GM12874 (cell line): ENCODE measurements around the gene LIPC.

ENCODE experiments used
- CTCF ChIP-seq: IDR thresholded peaks from 2 replicates; pipeline ENCODE4 v1.5.1; 2011; ENCODE audit warnings: low read depth, mild to moderate bottlenecking, control low read depth, low read length, moderate library complexity; ENCODE audit not compliant: insufficient read depth

The LIPC gene

GRCh38 chr15:58462973-58463663 lies 31.3 kb downstream of the LIPC start:
- TF ChIP-seq CTCF: no peak

GRCh38 chr15:58463815-58464650 lies 32.2 kb downstream of the LIPC start:
- TF ChIP-seq CTCF: no peak

GRCh38 chr15:58465070-58465469 lies 33.3 kb downstream of the LIPC start:
- TF ChIP-seq CTCF: no peak

- no peak for TF ChIP-seq CTCF
These were observed 34.2 kb downstream of the LIPC start for GRCh38 chr15:58465866-58466517.

- no peak for TF ChIP-seq CTCF
These were observed 34.8 kb downstream of the LIPC start for GRCh38 chr15:58466566-58466965.

- TF ChIP-seq CTCF: no peak
These were observed 35.4 kb downstream of the LIPC start for GRCh38 chr15:58467121-58467721.

- no peak for TF ChIP-seq CTCF
These were observed 36.1 kb downstream of the LIPC start for GRCh38 chr15:58467722-58468423.
